HFFc6 (cell line): Measurements from ENCODE around the gene RILPL1. TPM values are rescaled to one million over a fixed set of nuclear protein-coding genes. Genes with fewer than 3 reads are reported as not detected.

Experiments used
- DNase-seq: peaks from one replicate; pipeline ENCODE4 v3.0.0-alpha.2; 2018
- H3K27ac Mint-ChIP-seq: 2 replicates; pipeline ENCODE4 v1.8.0; 2020; ENCODE audit warnings: mild to moderate bottlenecking, mixed read lengths
- H3K27me3 Mint-ChIP-seq: 2 replicates; pipeline ENCODE4 v1.8.0; 2021; ENCODE audit warnings: mild to moderate bottlenecking, moderate library complexity, mixed read lengths; ENCODE audit not compliant: insufficient read depth
- H3K36me3 Mint-ChIP-seq: 2 replicates; pipeline ENCODE4 v1.8.0; 2021; ENCODE audit warnings: low read depth, mixed read lengths
- H3K4me1 Mint-ChIP-seq: 2 replicates; pipeline ENCODE4 v1.8.0; 2020; ENCODE audit warnings: low read depth, mixed read lengths
- H3K4me3 Mint-ChIP-seq: 2 replicates; pipeline ENCODE4 v1.8.0; 2020; ENCODE audit warnings: mild to moderate bottlenecking, moderate library complexity, mixed read lengths
- H3K9me3 Mint-ChIP-seq: 2 replicates; pipeline ENCODE4 v1.8.0; 2020; ENCODE audit warnings: mild to moderate bottlenecking, mixed read lengths
- total RNA-seq, 6 experiments: library from RNA; stranded (reverse); fragmentation: NEBNext Ultra II Directional; extraction: Animal tissue kit (Norgen Biotek cat#: 25700); gene quantifications; 2 replicates in 1 of 6; 3 replicates in 5 of 6; pipeline ENCODE4 v1.2.3, GENCODE V29; 2021
- TF ChIP-seq, protein P1 (sequence below): fragments of 200-600 bp; sonication (generic); IDR thresholded peaks from 2 replicates; pipeline ENCODE4 v1.5.0; 2021; ENCODE audit warnings: antibody characterized with exemption, mild to moderate bottlenecking

The RILPL1 gene
- total RNA-seq, 6 experiments from 2014 or later: 15.2 to 18.9 (median 16.9) TPM

GRCh38 chr12:123506843-123507236 is 26.7 kb downstream of the RILPL1 start:
- Mint-ChIP-seq H3K27ac (no peak overlapping the region), H3K4me3 (no peak overlapping the region)

DNA sequence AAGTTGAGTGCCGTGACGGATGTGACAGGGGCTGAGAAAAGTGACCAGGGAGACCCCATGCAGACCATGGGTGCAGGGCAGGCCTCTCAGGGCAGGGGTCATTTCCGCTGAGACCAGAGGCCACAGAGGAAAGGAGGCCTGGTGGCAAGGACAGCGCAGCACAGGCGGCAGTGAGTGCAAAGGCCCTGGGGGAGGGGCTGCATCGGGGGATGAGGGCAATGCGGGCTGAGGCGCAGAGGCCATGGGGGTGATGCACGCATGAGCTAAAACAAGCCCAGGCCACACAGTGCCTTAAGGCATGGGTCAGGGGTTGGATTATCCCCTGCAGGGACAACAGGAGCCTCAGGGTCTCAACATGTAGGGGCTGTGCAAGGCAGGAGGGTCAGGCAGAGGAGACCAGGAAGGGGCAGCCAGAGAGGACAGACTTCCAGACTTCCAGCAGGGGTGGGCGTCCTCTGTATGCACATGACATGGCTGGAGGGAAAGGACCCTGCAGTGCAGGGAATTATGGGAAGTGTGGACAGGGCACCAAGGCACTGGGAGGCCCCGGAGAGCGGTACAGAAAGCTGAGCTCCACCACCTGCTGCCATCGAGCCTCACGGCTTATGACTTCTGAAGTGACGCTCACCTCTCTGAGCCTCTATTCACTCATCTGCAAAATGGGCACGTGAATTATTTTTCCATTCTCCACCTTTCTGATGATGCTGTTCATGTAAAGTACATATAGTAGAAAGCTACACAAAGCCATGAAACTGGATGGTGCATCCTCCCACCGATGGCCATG is 27.3 kb downstream of the RILPL1 start:
- Mint-ChIP-seq H3K27ac (no peak overlapping the region), H3K4me1 (peaks cover 6% of the 10 kb centered on the region; the same call in 1 of the 2 replicates), H3K4me3 (no peak overlapping the region), H3K9me3 (no peaks in the 10 kb centered on the region), H3K27me3 (no peaks in the 10 kb centered on the region; the same call in 1 of the 2 replicates), H3K36me3 (peaks cover 5% of the 10 kb centered on the region; the same call in 1 of the 2 replicates)
- TF ChIP-seq, protein P1, sequence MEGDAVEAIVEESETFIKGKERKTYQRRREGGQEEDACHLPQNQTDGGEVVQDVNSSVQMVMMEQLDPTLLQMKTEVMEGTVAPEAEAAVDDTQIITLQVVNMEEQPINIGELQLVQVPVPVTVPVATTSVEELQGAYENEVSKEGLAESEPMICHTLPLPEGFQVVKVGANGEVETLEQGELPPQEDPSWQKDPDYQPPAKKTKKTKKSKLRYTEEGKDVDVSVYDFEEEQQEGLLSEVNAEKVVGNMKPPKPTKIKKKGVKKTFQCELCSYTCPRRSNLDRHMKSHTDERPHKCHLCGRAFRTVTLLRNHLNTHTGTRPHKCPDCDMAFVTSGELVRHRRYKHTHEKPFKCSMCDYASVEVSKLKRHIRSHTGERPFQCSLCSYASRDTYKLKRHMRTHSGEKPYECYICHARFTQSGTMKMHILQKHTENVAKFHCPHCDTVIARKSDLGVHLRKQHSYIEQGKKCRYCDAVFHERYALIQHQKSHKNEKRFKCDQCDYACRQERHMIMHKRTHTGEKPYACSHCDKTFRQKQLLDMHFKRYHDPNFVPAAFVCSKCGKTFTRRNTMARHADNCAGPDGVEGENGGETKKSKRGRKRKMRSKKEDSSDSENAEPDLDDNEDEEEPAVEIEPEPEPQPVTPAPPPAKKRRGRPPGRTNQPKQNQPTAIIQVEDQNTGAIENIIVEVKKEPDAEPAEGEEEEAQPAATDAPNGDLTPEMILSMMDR: no peak
- DNase-seq: no peak

More at GRCh38 chr12:123506843-123507236, 26.7 kb downstream of the RILPL1 start:
- H3K4me1 Mint-ChIP-seq: peaks cover 6% of the 10 kb centered on the region; the same call in 1 of the 2 replicates
- H3K9me3 Mint-ChIP-seq: no peaks in the 10 kb centered on the region
- TF ChIP-seq, protein P1: no peak
- no peaks in the 10 kb centered on the region; the same call in 1 of the 2 replicates for H3K27me3 Mint-ChIP-seq
- H3K36me3 Mint-ChIP-seq: peaks cover 5% of the 10 kb centered on the region; the same call in 1 of the 2 replicates
- DNase-seq: no peak

DNA sequence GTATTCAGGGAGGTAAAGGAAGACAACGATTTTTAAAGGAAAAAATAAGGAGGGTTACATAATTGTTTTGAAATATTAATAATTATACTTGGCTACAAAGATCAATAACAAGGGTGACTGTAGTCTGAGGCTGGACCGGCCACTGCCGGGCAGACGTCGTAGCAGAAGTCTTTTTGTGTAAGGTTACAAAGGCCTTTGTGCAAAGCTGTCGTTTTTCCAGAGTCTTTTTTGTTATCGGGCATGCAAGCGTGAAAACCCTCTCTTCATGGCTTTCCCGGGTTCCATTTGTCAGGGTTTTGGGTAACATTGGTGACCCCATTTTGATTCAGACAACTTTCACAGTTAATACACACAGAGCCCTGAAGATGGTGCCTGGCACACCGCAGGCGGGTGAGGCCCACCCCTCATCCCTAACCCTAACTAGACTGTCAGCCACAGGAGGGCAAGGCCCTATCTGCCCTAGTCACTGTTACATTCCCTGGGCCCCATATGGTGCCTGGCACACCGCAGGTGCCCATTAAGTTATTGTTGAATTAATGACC is 31.3 kb downstream of the RILPL1 start:
- TF ChIP-seq, protein P1: no peak
- Mint-ChIP-seq H3K4me1 (no peaks in the 10 kb centered on the region), H3K36me3 (peaks cover 12% of the 10 kb centered on the region), H3K27me3 (peaks cover 1% of the 10 kb centered on the region), H3K27ac (no peak overlapping the region), H3K9me3 (no peaks in the 10 kb centered on the region), H3K4me3 (no peak overlapping the region)
- DNase-seq: no peak

DNA sequence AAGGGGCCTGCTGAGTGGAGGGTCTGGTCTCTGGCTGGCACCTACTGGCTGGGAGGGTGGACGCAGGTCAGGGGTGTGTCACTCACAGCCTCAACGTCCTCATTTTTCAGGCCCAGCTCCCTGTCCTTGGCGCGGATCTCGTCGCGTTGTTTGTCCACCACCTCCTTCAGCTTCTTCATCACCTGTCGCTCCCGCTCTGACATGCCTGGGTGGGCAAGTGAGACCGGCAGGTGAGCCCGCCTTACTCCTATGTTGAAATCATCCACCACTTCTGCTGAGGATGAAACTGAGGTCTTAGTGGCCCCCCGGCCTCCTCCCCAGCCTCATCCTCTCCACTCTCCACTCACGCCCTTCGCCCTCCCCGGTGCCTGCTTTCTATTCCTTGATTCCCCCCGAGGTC is 34.2 kb downstream of the RILPL1 start:
- no peaks in the 10 kb centered on the region for H3K4me1 Mint-ChIP-seq
- DNase-seq: no peak
- H3K27me3 Mint-ChIP-seq: peaks cover 1% of the 10 kb centered on the region; the same call in 1 of the 2 replicates
- H3K36me3 Mint-ChIP-seq: peaks cover 18% of the 10 kb centered on the region
- TF ChIP-seq, protein P1: no peak
- H3K9me3 Mint-ChIP-seq: no peaks in the 10 kb centered on the region
- H3K4me3 Mint-ChIP-seq: no peak overlapping the region
- no peak overlapping the region for H3K27ac Mint-ChIP-seq

DNA sequence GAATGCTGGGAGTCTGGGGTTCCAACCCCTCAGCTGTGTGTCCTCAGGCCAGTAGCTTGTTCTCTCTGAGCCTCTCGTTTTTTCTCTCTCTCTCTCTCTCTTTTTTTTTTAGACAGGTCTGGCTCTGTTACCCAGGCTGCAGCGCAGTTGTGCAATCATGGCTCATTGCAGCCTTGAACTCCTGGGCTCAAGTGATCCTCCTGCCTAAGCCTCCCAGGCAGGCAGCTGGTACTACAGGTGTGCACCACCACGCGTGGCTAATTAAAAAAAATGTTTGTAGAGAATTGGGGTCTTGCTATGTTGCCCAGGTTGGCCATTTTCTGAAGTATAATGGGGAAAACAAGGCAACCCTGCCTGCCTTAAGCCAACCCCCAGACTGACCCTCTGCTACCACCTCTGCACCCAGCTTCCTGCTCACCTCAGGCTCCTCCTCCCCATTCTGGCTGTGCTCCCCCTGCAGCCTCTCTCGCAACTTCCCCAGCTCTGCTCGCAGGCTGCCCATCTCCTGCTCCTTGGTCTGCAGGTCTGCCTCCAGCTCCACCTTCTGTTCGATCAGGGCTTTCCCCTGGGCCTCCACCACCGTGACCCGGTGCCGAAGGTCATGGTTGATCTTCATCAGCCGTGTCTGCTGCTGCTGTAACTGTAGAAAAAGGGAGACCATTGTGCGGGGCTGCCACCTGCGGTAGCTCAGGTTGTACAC is 35.2 kb downstream of the RILPL1 start:
- TF ChIP-seq, protein P1: no peak
- Mint-ChIP-seq H3K27ac (no peak overlapping the region), H3K36me3 (peaks cover 18% of the 10 kb centered on the region), H3K27me3 (peaks cover 1% of the 10 kb centered on the region; the same call in 1 of the 2 replicates), H3K4me1 (no peaks in the 10 kb centered on the region), H3K9me3 (no peaks in the 10 kb centered on the region), H3K4me3 (no peak overlapping the region)
- no peak for DNase-seq
